ENCODE measurements around the gene CCDC8. TPM values are rescaled to one million over a fixed set of nuclear protein-coding genes. Genes with fewer than 3 reads are reported as not detected.

Gene CCDC8
- 10 to 100 TPM; 18.8 to 25.7 TPM for total RNA-seq
- 10 to 100 TPM in 1 of 2 donors, 1 to 10 TPM in 1; 9.6 to 11.0 TPM for polyA plus RNA-seq
- long read RNA-seq, donor 1, transcript CCDC8-201 (1 exons, 3,186 nt), result major isoform, 140 of 140 reads
- long read RNA-seq, donor 1, partial matches to known transcripts, result 0 of 140 reads
- long read RNA-seq, donor 1, other reads (novel, unspliced or antisense), result 0 of 140 reads
- long read RNA-seq, donor 2, transcript CCDC8-201 (1 exons, 3,186 nt), result major isoform, 32 of 32 reads
- long read RNA-seq, donor 2, partial matches to known transcripts, result 0 of 32 reads
- long read RNA-seq, donor 2, other reads (novel, unspliced or antisense), result 0 of 32 reads

GRCh38 chr19:46413262-46414031 lies at the start of gene CCDC8:
CCDC8 (minus strand) TSS chr19:46413564; CDS start chr19:46412810, 754 bp downstream.
- DNase-seq, result peak; percentile 91 to 92
- Histone ChIP-seq H3K9me3 (ENCODE audit: control insufficient read depth, low read length) (no peaks in the 10 kb centered on the region), H3K4me3 (ENCODE audit: low read length in 2 of 2) (peak within 1 kb of the TSS; percentile 43), H3K36me3 (ENCODE audit: control insufficient read depth in 1 of 2, insufficient read depth in 2 of 2, low read length in 1 of 2) (no peaks in the 10 kb centered on the region), H3K4me1 (ENCODE audit: control insufficient read depth in 1 of 2, insufficient read depth in 2 of 2, low read length in 2 of 2) (no peaks in the 10 kb centered on the region), H3K27ac (ENCODE audit: low read depth in 1 of 2, low read length in 2 of 2) (peak within 1 kb of the TSS; percentile 29 to 32), H3K27me3 (ENCODE audit: control insufficient read depth in 1 of 2, insufficient read depth in 2 of 2, low read length in 1 of 2) (no peaks in the 10 kb centered on the region)
- intact Hi-C loops (cut with DNase I), result no loop called here
- 3 to 6% methylated on average over 44 to 46 of the region's 46 CpGs for WGBS, 2 donors
- ATAC-seq (ENCODE audit: low FRiP score), result peak; percentile 90

DNA sequence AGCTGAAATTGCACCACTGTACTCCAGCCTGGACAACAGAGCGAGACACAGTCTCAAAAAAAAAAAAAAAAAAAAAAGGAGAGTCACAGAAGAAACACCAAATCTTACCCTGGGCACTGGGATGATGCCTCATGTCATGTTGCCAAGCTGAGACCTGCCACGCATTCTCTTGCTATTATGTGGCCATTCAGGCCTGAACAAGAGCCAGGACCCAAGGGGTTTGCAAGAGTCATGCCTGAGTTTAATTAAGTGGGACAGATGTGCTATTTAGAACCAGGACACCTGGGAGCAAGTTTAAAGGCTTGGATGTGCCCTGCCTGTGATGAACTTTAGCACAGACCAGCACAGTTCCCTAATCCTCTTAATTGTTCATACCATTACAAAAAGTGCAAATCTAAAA lies 48.2 kb upstream of the CCDC8 start:
- Histone ChIP-seq H3K9me3 (ENCODE audit: control insufficient read depth, low read length) (no peaks in the 10 kb centered on the region), H3K27ac (ENCODE audit: low read depth in 1 of 2, low read length in 2 of 2) (no peak overlapping the region), H3K4me3 (ENCODE audit: low read length in 2 of 2) (no peak overlapping the region), H3K27me3 (ENCODE audit: control insufficient read depth in 1 of 2, insufficient read depth in 2 of 2, low read length in 1 of 2) (no peaks in the 10 kb centered on the region), H3K36me3 (ENCODE audit: control insufficient read depth in 1 of 2, insufficient read depth in 2 of 2, low read length in 1 of 2) (no peaks in the 10 kb centered on the region), H3K4me1 (ENCODE audit: control insufficient read depth in 1 of 2, insufficient read depth in 2 of 2, low read length in 2 of 2) (peaks cover 0 to 4% of the 10 kb centered on the region in 2 donors)
- WGBS, 2 donors, result 43 to 48% methylated on average over 2 of the region's 2 CpGs
- ATAC-seq (ENCODE audit: low FRiP score) (no peak), DNase-seq (no peak)
- intact Hi-C loops (cut with DNase I), result no loop called here

DNA sequence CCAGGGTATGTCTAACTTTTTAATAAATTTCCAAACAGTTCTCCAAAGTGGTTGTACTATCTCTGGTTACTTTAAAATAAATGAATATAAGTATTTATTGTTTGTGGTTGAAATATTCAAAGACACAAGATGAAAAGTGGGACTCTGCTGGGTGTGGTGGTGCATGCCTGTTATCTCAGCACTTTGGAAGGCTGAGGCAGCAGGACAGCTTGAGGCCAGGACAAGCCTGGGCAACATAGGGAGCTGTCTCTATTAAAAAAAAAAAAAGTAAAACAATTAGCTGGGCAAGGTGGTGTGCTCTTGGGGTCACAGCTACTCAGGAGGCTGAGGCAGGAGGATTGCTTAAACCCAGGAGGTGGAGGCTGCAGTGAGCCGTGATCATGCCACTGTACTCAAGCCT lies 47.6 kb upstream of the CCDC8 start:
- Histone ChIP-seq H3K4me3 (ENCODE audit: low read length in 2 of 2) (no peak overlapping the region), H3K27ac (ENCODE audit: low read depth in 1 of 2, low read length in 2 of 2) (no peak overlapping the region), H3K36me3 (ENCODE audit: control insufficient read depth in 1 of 2, insufficient read depth in 2 of 2, low read length in 1 of 2) (no peaks in the 10 kb centered on the region), H3K9me3 (ENCODE audit: control insufficient read depth, low read length) (no peaks in the 10 kb centered on the region), H3K4me1 (ENCODE audit: control insufficient read depth in 1 of 2, insufficient read depth in 2 of 2, low read length in 2 of 2) (no peaks in the 10 kb centered on the region), H3K27me3 (ENCODE audit: control insufficient read depth in 1 of 2, insufficient read depth in 2 of 2, low read length in 1 of 2) (no peaks in the 10 kb centered on the region)
- DNase-seq (peak in 1 of 2 donors; percentile 16), ATAC-seq (ENCODE audit: low FRiP score) (no peak)
- WGBS, 2 donors, result 93 to 100% methylated on average over 1 of the region's 1 CpG
- intact Hi-C loops (cut with DNase I), result no loop called here

DNA sequence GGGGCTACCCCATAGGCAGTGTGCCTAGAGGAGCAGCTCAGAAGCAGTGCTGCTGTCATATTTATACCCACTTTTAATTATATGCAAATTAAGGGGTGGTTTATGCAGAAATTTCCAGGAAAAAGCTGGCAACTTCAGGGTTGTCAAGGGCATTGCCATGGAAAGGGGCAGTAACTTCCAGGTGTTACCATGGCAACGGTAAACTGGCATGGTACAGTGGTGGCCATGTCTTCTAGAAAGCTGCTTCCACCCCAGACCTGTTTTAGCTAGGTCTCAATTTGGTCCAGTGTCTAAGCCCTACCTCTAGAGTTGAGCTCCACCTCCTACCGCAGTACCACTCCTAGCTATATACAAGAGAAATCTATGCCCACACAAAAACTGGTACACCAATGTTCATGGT lies 46.7 kb upstream of the CCDC8 start:
- H3K36me3 ChIP-seq (ENCODE audit: control insufficient read depth in 1 of 2, insufficient read depth in 2 of 2, low read length in 1 of 2), result no peaks in the 10 kb centered on the region
- intact Hi-C loops (cut with DNase I), result no loop called here
- 66 to 69% methylated on average over 2 of the region's 2 CpGs for WGBS, 2 donors
- no peak for ATAC-seq (ENCODE audit: low FRiP score)
- no peak overlapping the region for H3K4me3 ChIP-seq (ENCODE audit: low read length in 2 of 2)
- no peaks in the 10 kb centered on the region for H3K27me3 ChIP-seq (ENCODE audit: control insufficient read depth in 1 of 2, insufficient read depth in 2 of 2, low read length in 1 of 2)
- no peaks in the 10 kb centered on the region for H3K4me1 ChIP-seq (ENCODE audit: control insufficient read depth in 1 of 2, insufficient read depth in 2 of 2, low read length in 2 of 2)
- H3K9me3 ChIP-seq (ENCODE audit: control insufficient read depth, low read length), result no peaks in the 10 kb centered on the region
- no peak for DNase-seq
- no peak overlapping the region for H3K27ac ChIP-seq (ENCODE audit: low read depth in 1 of 2, low read length in 2 of 2)

DNA sequence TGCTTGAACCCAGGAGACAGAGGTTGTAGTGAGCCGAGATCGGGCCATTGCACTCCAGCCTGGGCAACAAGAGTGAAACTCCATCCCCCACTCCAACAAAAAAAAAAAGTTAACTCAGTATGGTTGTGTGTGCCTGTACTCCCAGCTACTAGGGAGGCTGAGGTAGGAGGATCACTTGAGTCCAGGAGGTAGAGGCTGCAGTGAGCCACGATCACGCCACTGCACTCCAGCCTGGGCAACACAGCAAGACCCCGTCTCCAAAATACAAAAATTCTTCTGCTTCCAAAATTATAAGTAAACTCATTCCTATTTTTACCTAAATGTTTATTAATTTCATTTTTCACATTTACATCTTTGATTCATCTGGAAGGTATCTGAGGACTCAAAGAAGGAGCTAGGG lies 43.6 kb upstream of the CCDC8 start:
- DNase-seq (peak in 1 of 2 donors; percentile 32), ATAC-seq (ENCODE audit: low FRiP score) (no peak)
- Histone ChIP-seq H3K27me3 (ENCODE audit: control insufficient read depth in 1 of 2, insufficient read depth in 2 of 2, low read length in 1 of 2) (no peaks in the 10 kb centered on the region), H3K36me3 (ENCODE audit: control insufficient read depth in 1 of 2, insufficient read depth in 2 of 2, low read length in 1 of 2) (no peaks in the 10 kb centered on the region), H3K4me3 (ENCODE audit: low read length in 2 of 2) (no peak overlapping the region), H3K4me1 (ENCODE audit: control insufficient read depth in 1 of 2, insufficient read depth in 2 of 2, low read length in 2 of 2) (peaks cover 3% of the 10 kb centered on the region in 2 donors), H3K9me3 (ENCODE audit: control insufficient read depth, low read length) (no peaks in the 10 kb centered on the region), H3K27ac (ENCODE audit: low read depth in 1 of 2, low read length in 2 of 2) (no peak overlapping the region)
- 74 to 78% methylated on average over 5 of the region's 5 CpGs for WGBS, 2 donors
- intact Hi-C loops (cut with DNase I), result no loop called here

GRCh38 chr19:46454244-46454643 lies 40.9 kb upstream of the CCDC8 start:
- 38 to 39% methylated on average over 3 of the region's 3 CpGs for WGBS, 2 donors
- Histone ChIP-seq H3K27me3 (ENCODE audit: control insufficient read depth in 1 of 2, insufficient read depth in 2 of 2, low read length in 1 of 2) (no peaks in the 10 kb centered on the region), H3K27ac (ENCODE audit: low read depth in 1 of 2, low read length in 2 of 2) (peak overlapping the region in 1 of 2 donors; percentile 36), H3K9me3 (ENCODE audit: control insufficient read depth, low read length) (no peaks in the 10 kb centered on the region), H3K4me3 (ENCODE audit: low read length in 2 of 2) (no peak overlapping the region), H3K4me1 (ENCODE audit: control insufficient read depth in 1 of 2, insufficient read depth in 2 of 2, low read length in 2 of 2) (peaks cover 3 to 4% of the 10 kb centered on the region in 2 donors), H3K36me3 (ENCODE audit: control insufficient read depth in 1 of 2, insufficient read depth in 2 of 2, low read length in 1 of 2) (no peaks in the 10 kb centered on the region)
- intact Hi-C loops (cut with DNase I), result no loop called here
- DNase-seq, result no peak
- no peak for ATAC-seq (ENCODE audit: low FRiP score)

GRCh38 chr19:46453661-46454060 lies 40.3 kb upstream of the CCDC8 start:
- no peaks in the 10 kb centered on the region for H3K27me3 ChIP-seq (ENCODE audit: control insufficient read depth in 1 of 2, insufficient read depth in 2 of 2, low read length in 1 of 2)
- H3K36me3 ChIP-seq (ENCODE audit: control insufficient read depth in 1 of 2, insufficient read depth in 2 of 2, low read length in 1 of 2), result no peaks in the 10 kb centered on the region
- intact Hi-C loops (cut with DNase I), result no loop called here
- WGBS, 2 donors, result 33% methylated on average over 6 of the region's 6 CpGs
- H3K4me1 ChIP-seq (ENCODE audit: control insufficient read depth in 1 of 2, insufficient read depth in 2 of 2, low read length in 2 of 2), result peaks cover 3 to 4% of the 10 kb centered on the region in 2 donors
- DNase-seq (peak in 1 of 2 donors; percentile 9), ATAC-seq (ENCODE audit: low FRiP score) (no peak)
- no peaks in the 10 kb centered on the region for H3K9me3 ChIP-seq (ENCODE audit: control insufficient read depth, low read length)
- H3K4me3 ChIP-seq (ENCODE audit: low read length in 2 of 2), result no peak overlapping the region
- peak overlapping the region in 1 of 2 donors; percentile 11 for H3K27ac ChIP-seq (ENCODE audit: low read depth in 1 of 2, low read length in 2 of 2)

DNA sequence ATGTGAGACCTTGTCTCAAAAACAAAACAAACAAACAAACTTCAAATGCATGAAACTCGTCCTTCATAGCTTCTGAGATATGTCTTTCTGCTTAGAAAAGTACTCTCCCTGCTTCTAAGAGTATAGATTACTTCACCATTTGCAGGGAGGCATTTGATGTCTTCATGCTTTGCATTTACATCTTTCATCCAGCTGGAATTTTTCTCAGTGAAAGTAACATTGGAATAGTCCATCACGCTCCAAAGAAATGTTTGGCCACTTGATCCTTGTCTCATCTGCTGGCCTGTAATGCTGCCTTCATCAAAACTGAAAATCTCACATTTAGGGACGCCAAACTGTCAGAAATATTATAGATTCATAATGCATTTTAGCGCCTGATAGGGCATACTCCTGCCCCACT lies 38.8 kb upstream of the CCDC8 start:
- ATAC-seq (ENCODE audit: low FRiP score) (no peak), DNase-seq (no peak)
- Histone ChIP-seq H3K36me3 (ENCODE audit: control insufficient read depth in 1 of 2, insufficient read depth in 2 of 2, low read length in 1 of 2) (no peaks in the 10 kb centered on the region), H3K27me3 (ENCODE audit: control insufficient read depth in 1 of 2, insufficient read depth in 2 of 2, low read length in 1 of 2) (no peaks in the 10 kb centered on the region), H3K4me1 (ENCODE audit: control insufficient read depth in 1 of 2, insufficient read depth in 2 of 2, low read length in 2 of 2) (peaks cover 3 to 4% of the 10 kb centered on the region in 2 donors), H3K9me3 (ENCODE audit: control insufficient read depth, low read length) (no peaks in the 10 kb centered on the region), H3K27ac (ENCODE audit: low read depth in 1 of 2, low read length in 2 of 2) (peak overlapping the region; percentile 43 to 46), H3K4me3 (ENCODE audit: low read length in 2 of 2) (no peak overlapping the region)
- intact Hi-C loops (cut with DNase I), result no loop called here
- 25 to 31% methylated on average over 4 of the region's 4 CpGs for WGBS, 2 donors
